Skin epidermis (tissue), 12 donors: ENCODE measurements around the gene COG7.
"Not testable (repeated sequence)": the region's sequence is repeated elsewhere in the genome, so short reads cannot be mapped to it uniquely, and the experiment has no call there.

Experiments
- H3K27ac ChIP-seq, 21 experiments: fragments of 200-600 bp; sonication (generic) in 11 of 21; one replicate each; pipeline ENCODE4 v1.5.0; 2020; ENCODE audit warnings: mild to moderate bottlenecking in 3 of 21, inconsistent platforms in 2 of 21, moderate library complexity in 2 of 21
- H3K4me3 ChIP-seq, 7 experiments: fragments of 200-600 bp; sonication (generic) in 2 of 7; one replicate each; pipeline ENCODE4 v1.5.0; 2020; ENCODE audit warnings: inconsistent platforms in 2 of 7, mild to moderate bottlenecking in 2 of 7, moderate library complexity in 1 of 7

The COG7 gene

DNA sequence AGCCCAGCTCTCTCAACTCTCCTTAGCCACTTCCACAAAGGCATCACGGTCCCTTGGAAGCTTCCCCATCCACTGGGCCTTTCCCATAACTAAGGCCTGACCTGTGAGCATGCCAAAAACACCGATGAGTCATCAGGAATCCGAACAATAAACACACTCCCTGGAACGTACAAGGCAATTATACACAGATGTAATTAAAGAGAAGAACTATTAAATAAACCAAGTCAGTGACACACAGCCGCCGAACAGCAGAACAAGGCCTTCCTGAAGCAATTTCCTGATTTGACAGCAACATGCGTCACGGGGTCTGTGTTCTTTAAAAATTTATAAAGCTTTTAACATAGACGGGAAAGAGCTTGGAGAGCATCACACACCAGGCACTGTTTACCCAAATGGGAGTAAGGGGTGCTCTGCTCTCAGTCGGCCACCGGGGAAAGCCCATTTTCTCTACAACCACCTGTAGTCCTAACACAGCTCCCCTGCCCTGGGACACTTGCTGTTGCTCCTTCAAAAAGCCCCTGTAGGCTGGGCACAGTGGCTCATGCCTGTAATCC is 29.4 kb downstream of the COG7 start:
- peak overlapping the region in 20 of 21 experiments; percentile 60 to 96 (median 86) for H3K27ac ChIP-seq
- H3K4me3 ChIP-seq: no peak overlapping the region

DNA sequence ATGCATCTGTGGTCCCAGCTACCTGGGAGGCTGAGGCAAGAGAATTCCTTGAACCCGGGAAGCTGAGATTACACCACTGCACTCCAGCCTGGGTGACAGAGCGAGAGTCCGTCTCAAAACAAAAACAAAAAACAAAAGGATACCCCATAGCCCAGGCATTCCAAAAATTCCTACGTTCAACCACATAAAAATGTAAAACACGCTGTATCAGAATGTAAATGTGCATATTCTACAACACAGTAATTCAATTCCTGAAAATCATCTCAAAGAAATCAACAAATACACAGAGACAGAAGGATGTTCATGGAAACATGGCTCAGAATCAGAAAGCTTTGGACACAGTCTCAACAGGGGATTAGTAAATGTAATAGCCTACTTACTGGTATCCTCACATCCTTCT is 33.0 kb downstream of the COG7 start:
- Histone ChIP-seq H3K4me3 (no peak overlapping the region), H3K27ac (no peak overlapping the region)

DNA sequence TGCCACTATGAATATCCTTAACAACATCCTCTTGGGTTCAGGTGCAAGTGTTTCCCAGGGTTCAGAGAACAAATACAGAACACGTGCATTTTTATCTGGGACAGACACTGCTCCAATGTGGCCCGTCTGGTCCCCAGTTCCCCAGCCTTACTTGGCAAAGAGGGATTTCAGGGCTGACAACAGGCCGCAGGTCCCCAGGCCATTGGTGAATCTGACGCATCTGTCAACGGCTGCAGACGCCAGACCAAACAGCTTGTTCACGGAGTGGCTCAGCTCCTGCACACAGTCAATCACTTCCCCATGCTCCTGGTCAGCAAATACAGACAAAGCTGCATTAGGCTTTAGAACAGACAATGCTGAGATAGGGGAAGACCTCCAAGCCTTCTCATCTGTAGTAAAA is 36.2 kb downstream of the COG7 start:
- H3K4me3 ChIP-seq: no peak overlapping the region
- H3K27ac ChIP-seq: no peak overlapping the region

DNA sequence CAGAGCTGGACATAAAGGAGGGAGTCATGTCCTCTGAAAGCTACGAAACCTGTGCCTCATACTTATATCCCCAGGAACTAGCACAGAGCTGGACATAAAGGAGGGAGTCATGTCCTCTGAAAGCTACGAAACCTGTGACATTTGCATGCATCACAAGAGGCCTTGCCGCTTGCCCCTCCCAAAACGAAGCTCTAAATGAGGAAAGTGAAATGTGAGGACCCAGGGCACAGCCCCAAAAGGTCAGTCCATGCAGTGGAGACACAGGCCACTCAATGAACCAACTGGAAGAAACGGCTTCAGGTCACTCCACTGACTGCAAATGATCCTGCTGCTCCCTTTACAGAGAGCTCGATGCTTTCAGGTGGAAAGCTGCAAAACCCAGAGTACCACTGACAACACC is 38.3 kb downstream of the COG7 start:
- Histone ChIP-seq H3K27ac (no peak overlapping the region), H3K4me3 (no peak overlapping the region)

DNA sequence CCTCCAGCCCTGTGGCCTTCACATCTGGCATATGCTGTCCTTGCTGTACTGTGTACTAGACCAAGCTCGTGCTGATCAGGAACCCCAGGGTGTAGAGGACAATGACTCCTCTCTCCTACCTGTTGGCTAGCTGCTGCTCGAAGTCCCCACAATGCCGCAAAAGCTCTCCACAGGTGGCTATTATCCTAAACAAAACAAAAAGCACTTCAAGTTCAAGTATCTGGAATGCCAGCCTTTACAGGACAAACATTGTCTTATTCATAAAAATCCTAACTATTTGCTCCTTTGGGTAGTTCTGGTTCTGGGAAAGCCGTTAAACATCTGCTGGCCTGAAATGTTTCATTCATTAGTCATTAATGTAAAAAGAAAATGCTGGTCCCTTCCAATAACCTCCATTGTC is 42.8 kb downstream of the COG7 start:
- no peak overlapping the region for H3K4me3 ChIP-seq
- no peak overlapping the region for H3K27ac ChIP-seq

DNA sequence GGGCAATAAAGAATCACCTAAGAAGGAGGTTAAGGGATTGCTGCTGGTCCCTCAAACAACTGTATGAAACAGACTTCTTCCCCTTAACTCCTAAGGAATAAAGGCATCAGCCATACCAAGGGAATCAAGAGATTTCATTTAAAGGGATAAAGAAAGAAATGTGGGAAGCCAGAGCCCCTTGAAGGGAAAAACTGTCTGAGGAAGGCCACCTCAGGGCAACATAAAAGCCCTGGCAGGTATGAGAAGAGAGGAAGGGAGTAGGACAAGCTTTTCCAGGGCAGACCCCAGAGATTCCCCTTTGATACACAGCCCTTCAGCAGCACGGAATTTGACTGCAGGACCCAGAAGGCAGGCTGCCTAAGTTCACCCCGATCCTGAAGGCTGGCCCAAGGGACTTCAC is 43.5 kb downstream of the COG7 start:
- Histone ChIP-seq H3K4me3 (no peak overlapping the region), H3K27ac (peak overlapping the region in 4 of 21 experiments; percentile 23 to 62 (median 46))

DNA sequence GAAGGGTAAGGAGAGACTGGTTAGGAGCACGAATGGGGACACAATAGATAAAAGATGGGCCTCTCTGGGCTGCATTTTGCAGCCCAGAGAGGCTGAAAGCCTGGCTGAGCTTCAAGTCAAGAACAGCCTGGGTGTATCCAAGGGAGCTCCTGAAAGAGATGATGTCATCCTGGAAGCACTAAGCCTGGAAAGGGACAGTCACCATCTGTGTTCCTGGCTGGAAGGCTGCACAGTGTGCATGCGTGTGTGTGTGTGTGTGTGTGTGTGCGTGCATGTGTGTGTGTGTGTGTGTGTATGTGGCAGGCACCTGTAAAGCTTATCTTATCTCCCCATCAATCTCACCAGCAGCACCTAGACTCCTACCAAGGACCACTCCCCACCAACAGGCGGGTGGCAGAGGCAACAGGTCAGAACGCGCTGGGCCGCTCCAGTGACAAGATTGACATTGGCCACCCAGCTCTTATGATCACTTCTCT is 44.1 kb downstream of the COG7 start:
- Histone ChIP-seq H3K27ac (peak overlapping the region in 3 of 21 experiments; percentile 42 to 62 (median 49)), H3K4me3 (no peak overlapping the region)

DNA sequence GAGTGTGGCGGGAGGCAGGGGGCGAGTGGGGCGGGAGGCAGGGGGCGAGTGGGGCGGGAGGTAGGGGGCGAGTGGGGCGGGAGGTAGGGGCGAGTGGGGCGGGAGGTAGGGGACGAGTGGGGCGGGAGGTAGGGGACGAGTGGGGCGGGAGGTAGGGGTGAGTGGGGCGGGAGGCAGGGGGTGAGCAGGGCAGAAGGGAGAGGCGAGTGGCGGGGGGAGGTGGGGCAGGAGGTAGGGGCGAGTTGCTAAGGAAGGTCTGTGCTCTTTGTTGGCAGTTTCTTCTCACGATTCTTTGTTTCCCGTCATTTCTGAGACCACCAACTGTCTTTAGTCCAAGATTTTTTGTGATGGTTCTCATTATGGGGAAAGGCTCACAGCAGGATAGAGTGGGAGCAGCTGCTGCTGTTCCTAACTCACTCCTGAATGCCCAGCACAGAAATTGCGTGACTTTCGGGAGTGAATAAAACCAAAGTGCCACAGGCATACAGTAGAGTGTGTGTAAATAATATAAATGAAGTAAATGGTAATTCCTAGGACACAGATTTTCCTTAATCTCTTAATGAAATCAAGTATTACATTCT is 44.7 kb downstream of the COG7 start:
- Histone ChIP-seq H3K4me3 (no peak overlapping the region), H3K27ac (peak overlapping the region in 1 of 21 experiments; percentile 42)

DNA sequence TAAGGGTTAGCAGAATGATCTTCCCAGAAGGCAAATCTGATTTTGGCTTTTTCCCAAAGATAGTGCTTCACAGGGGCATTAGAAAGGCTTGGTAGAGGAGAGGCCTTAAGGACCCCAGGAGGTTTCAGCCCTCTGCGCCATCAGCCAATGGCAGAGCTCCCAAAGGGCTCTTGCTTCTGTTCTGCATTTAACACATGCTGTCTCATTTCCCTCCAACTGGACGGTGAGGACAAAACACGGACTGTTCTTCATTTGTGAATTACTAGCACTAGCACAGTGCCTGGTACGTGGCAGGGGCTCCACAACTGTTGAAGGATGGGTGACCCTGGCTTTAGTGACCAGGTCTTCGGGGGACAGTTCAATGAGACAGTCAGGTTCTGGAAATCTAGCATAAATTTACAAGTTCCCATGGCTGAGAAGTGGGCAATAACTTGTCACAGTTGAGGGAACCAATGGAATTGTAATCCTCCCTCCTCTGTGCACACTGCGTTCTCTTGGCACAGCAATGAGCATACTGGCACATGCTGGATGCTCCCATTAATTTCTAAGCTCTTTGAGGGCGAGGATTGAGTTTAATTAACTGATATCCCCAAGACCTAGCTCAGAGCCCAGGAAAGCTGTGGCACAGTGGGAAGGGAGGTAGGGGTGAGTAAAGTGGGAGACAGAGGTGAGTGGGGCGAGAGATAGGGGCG is 45.4 kb downstream of the COG7 start:
- no peak overlapping the region for H3K4me3 ChIP-seq
- peak overlapping the region in 3 of 21 experiments; percentile 9 to 35 (median 16) for H3K27ac ChIP-seq

DNA sequence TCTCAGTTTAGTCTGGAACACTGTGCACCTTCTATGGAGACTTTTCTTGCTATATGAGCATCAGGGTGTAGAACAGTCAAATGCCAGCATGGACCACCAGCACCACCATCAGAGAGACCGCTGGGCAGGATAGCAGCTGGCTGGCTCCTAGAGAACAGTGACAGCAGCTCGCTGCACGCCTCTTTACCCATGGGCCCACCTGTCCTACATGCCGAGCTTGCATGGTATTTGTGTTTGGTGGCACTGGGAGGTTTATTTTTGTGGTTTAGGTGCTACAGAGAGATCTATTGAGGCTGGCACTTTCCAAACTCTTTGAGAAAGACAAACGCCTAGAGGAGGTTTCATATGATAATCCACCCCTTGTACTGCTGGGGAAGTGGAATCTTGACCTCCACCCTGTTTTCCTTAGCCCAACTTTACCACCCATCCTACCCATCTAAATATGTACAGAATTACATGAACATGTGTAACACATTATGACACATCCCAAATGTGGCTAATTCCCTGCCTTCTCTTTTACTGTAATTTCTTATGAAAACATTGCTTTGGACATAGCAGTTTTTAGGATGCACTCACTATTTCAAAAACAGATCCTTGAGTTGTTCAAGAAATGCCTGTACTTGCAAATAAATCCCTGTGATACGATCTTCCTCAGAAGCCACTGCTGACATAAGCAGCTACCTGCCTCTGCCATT is 46.3 kb downstream of the COG7 start:
- Histone ChIP-seq H3K27ac (peak overlapping the region in 1 of 21 experiments; percentile 35), H3K4me3 (no peak overlapping the region)

DNA sequence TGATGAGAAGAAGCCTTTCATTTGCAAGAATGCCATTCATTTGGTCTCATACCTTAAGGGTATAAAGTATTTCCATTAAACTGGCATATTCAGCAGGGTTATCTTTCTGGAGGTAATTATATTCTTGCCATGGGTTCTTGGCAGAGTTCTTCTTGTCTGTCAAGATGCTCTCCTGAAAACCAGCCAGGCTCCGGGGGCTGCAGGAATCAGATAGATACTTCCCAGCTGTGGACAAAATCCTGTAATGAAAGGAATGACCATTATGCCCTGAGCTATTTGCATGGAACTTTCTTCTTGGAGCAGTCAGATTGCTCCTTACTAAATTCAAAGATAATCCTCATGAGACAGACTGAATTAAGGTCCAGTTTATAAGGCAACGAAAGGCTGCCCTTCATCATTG is 47.0 kb downstream of the COG7 start:
- no peak overlapping the region for H3K27ac ChIP-seq

DNA sequence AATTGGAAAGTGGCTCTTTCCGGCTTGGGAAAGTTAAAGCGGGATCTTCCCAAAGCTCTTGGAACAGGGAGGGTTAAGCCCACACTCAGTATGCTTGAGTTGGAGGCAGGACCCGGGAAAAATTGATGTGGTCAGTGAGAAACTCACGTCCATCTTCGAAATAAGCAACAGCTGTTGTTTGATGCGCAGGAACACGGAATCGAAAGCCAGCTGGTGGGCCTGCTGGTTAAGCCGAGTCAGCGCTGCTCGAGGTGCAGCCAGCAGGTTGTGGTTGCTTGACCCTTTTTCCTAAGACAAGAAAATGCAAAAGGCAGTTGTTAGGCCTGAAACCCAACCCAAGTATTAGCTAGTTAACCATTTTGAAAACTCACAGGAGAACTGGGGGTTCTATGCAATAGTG is 49.4 kb downstream of the COG7 start:
- Histone ChIP-seq H3K4me3 (no peak overlapping the region), H3K27ac (no peak overlapping the region)

More for the DNA sequence above, 47.0 kb downstream of the COG7 start:
- no peak overlapping the region for H3K4me3 ChIP-seq

DNA sequence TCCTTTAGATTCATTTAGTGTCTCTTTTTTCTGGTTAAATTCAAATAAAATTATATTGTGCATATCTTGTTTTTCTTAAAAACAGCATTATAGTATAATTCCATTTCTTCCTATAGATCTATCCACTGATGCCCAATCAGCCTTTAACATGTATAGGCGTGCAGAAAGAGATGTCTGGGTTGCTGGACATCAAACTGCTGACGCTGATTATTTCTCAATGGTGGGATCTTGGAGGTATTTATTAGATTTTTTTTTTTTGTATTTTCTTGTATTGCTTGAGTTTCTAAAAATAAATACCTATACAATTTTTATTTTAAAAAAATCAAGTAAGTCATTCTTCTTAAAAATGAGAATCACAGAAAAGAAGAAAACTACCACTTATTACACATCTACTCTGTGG is 50.9 kb downstream of the COG7 start:
- H3K27ac ChIP-seq: no peak overlapping the region

DNA sequence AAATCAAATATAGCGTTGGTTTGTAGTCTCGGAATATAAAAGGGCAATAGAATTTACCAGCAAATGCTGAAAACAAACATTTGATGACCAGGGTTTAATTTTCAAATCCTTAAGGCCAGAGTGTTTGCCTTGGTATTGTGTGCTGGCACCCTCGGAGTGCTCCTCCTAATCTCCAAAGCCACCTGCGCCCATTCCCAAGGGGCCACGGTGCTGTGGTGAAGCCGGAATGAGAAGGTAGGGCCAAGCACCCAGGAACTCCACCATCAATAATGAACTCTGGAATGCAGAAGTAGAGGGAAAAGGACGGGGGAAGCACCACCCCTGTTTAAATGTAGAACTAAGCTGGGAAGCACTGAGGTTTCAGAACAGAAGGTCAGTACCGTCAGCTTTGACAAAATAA is 51.9 kb downstream of the COG7 start:
- Histone ChIP-seq H3K4me3 (no peak overlapping the region), H3K27ac (no peak overlapping the region)

More for the DNA sequence above, 50.9 kb downstream of the COG7 start:
- no peak overlapping the region for H3K4me3 ChIP-seq

DNA sequence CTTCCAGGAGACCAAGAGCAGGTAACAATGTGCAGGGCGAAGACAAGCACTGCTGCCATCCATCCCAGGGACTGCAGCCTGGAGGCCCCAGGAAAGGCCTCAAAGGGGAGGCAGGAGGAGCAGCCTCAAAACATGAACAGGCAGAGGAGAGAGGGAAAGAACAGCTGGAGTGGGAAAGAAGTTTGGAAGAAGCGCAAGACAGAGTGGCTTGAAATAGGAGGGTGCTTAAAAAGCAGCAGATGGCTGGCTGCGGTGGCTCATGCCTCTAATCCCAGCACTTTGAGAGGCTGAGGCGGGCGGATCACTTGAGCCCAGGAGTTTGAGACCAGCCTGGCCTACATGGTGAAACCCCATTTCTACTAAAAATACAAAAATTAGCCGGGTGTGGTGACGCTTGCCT is 52.5 kb downstream of the COG7 start:
- not testable (repeated sequence) for H3K27ac ChIP-seq, H3K4me3 ChIP-seq

DNA sequence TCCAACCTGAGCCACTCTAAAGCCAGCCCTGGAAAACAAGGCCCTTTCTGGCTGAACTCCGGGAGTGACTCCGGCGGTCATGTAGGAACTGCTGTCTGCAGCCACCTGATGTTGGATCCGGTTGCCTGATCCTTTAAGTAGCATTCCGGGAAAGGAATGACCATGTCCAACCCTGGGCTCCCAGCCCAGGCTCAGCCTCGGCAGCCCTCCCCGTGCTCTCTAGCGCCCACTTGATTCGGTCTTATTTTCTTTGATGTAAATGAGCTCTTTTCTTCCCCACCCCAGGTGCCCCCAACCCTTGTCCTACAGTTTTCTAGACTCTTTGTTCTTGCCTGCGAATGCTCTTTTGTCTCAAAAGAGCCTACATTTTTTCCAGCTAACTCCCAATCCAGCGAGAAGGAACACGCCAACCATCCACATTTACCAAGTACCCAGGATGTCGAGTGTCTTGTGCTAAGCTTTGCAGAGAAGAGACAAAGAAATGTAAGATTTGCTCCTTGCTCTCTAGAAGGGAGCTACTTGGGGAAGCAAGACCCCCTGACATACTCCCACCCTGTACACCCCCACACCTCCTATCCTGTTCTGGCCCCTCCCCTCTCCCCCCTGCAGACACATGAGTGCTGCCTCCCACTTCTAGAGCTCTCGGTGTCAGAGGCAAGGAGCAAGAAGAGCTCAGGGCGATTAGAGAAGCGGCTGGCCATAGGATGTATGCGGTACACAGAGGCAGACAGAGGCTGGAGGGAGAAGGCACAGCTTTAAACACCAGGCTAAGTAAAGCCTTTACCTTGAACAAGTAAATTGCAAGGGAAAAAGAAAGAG is 53.8 kb downstream of the COG7 start:
- H3K4me3 ChIP-seq: no peak overlapping the region
- no peak overlapping the region for H3K27ac ChIP-seq

DNA sequence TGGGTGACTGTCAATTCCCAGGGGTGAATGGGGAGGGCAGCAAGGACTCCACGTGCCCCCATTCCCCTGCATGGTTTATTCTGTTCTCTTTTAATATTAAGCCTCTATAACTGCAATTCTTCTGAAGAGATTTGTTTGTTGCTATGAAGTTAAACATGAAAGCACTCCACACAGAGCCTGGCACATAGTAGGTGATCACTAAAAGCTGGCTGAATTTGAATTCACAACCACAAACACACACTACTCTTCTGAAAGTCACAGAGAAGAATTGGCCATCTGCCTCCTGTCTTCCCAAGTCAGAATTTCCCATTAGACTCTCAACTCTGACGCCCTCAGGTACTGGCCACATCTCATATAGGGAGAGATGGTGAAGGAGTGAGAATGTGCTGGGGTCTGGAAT is 55.5 kb downstream of the COG7 start:
- H3K27ac ChIP-seq: no peak overlapping the region
- H3K4me3 ChIP-seq: no peak overlapping the region

DNA sequence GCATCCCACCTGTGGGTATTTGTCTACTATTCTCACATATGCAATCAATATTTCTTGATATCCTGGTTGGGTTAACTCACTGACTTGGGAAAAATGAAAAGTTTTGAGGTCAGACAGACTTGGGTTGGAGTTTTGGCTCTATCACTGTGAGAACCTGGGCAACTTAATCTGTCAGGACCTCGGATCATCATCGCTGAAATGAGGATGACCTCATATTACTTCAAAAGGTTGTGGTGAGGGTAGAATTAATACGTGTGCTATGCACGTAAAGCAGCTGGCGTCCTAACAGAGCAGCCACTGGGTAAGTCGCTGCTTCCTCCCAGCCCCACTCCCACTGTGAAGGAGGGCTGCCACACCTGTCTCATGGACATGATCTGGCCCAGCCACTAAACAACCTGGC is 57.3 kb downstream of the COG7 start:
- H3K4me3 ChIP-seq: no peak overlapping the region

DNA sequence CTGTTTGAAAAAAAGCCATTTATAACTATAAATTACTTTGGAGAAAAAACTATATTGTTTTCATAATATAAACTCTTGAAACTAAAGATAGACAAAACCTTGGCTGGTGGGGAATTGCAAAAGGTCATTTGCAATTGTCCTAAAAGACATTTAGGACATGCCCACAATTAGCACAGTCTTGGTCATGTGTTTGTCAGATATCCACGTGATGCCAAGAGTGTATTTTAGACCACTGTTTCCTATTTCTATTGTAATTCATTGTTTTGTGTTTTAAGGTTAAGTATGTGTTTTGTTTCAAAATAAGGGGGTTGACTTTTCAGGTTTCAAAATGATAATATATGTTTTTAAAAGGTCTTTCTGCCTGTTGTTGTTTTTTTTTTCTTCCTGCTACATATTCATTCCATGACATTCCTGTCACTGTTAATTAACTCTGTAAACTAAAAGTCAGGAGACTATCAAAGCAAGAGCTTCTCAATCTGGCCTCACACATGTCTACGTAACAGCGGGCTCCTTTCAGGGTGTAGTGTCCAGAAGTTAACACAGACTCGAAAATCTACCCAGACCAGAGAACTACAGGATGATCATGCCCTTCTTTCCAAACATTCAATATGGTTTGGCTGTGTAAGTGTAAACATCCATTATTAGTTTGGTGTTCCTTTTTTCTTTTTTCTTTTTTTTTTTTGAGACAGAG is 58.7 kb downstream of the COG7 start:
- no peak overlapping the region for H3K4me3 ChIP-seq
- H3K27ac ChIP-seq: peak overlapping the region in 3 of 21 experiments; percentile 31 to 46 (median 35)

More for the DNA sequence above, 57.3 kb downstream of the COG7 start:
- H3K27ac ChIP-seq: no peak overlapping the region
